SJSA1 (cell line): ENCODE data around the gene TSPO2. TPM values are rescaled to one million over a fixed set of nuclear protein-coding genes. Genes with fewer than 3 reads are reported as not detected.
"Not testable (repeated sequence)": the region's sequence is repeated elsewhere in the genome, so short reads cannot be mapped to it uniquely, and the experiment has no call there.

Experiments used
- DNase-seq, 2 experiments: peaks; one replicate each; pipeline ENCODE4 v3.0.0-alpha.2; 2015 to 2020; ENCODE audit warnings: low spot score in 2 of 2, low read depth in 1 of 2
- H3K27ac ChIP-seq: fragments of 250-450 bp; sonication (Bioruptor Pico); 2 replicates; pipeline ENCODE4 v1.5.1; 2020; ENCODE audit warnings: mild to moderate bottlenecking, moderate library complexity
- H3K27me3 ChIP-seq: fragments of 250-450 bp; sonication (Bioruptor Pico); replicated peaks from 2 replicates; pipeline ENCODE4 v1.5.1; 2020; ENCODE audit warnings: mild to moderate bottlenecking, moderate library complexity
- H3K36me3 ChIP-seq: fragments of 250-450 bp; sonication (Bioruptor Pico); 2 replicates; pipeline ENCODE4 v1.5.1; 2020; ENCODE audit warnings: mild to moderate bottlenecking
- H3K4me1 ChIP-seq: fragments of 250-450 bp; sonication (Bioruptor Pico); replicated peaks from 2 replicates; pipeline ENCODE4 v1.6.1; 2021; ENCODE audit warnings: mild to moderate bottlenecking
- H3K4me3 ChIP-seq: fragments of 250-450 bp; sonication (Bioruptor Pico); 2 replicates; pipeline ENCODE4 v1.5.1; 2020; ENCODE audit warnings: mild to moderate bottlenecking
- H3K9me3 ChIP-seq: fragments of 250-450 bp; sonication (Bioruptor Pico); replicated peaks from 2 replicates; pipeline ENCODE4 v1.5.1; 2020; ENCODE audit warnings: mild to moderate bottlenecking
- total RNA-seq: library from RNA; depleted of rRNA; stranded (reverse); fragments of >200 nt; shearing (Covaris generic); gene quantifications from 2 replicates; pipeline ENCODE4 v1.2.3, GENCODE V29; 2014; rRNA removed

The TSPO2 gene, protein sequence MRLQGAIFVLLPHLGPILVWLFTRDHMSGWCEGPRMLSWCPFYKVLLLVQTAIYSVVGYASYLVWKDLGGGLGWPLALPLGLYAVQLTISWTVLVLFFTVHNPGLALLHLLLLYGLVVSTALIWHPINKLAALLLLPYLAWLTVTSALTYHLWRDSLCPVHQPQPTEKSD
- total RNA-seq: not detected in 2 replicates

DNA sequence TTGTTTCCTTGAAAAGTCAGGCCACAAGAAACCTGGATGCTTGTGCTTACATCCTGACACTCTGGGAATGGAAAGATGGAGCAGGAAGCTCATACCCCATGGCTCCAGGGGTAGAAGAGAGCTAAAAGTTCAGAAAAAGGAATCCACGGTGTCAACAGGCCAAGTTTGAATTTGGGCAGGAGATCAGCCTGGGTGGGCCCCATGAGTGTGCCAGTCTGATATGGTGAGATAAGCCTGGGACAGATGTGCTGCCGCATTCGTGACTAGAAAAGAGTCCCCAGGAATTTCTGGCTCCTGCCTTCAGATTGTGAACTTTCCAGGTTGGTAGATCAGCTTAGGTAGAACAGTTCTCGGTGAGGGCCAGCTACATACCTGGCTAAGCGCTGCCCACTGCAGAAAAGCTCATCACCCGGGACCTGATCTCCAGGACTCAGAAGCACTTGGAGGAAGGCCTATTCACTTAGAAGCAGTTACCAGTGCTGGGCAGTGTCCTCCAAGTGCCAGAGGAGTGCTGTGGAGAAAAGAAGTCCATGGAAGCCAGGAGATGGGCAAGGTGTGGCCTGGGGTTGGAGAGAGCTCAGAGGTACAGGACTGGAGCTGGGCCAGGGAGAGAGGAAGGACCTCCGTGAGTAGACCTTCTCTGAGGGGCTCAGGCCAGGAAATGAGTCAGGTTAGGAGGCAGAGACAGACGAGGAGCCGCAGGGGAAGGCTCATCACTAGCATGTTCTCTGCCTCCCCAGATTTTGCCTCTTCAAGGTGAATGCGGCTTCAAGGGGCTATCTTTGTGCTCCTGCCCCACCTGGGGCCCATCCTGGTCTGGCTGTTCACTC is at the start of gene TSPO2:
TSS of gene TSPO2 (plus strand) at position 242 of the 830 bp plus-strand sequence. CDS start at position 761, 519 bp downstream.
- no peaks in the 10 kb centered on the region for H3K27me3 ChIP-seq

DNA sequence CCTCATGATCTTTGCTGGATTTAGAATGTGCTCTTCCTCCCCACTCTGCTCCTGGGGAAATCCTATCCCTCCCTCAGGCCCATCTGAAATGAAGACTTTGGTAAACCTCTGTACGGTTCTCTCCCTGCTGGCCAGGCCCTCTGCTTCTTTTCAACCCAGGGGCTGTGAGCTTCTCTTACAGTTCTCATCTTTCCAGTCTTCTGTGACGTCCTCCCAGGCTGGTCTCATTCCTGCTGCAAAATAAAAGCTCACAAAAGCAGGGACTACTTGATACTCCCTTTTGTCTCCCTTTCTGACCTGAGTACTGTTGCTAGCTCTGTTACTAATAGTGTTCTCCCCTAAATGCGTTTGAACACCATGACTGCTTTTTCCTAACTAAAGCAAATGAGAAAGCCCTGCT is 49.5 kb upstream of the TSPO2 start:
- no peaks in the 10 kb centered on the region for H3K27me3 ChIP-seq
- H3K27ac ChIP-seq: no peak overlapping the region
- H3K4me3 ChIP-seq: no peak overlapping the region
- H3K4me1 ChIP-seq: peaks cover 22% of the 10 kb centered on the region
- no peak for DNase-seq
- no peaks in the 10 kb centered on the region for H3K9me3 ChIP-seq
- no peaks in the 10 kb centered on the region for H3K36me3 ChIP-seq

More for the DNA sequence above, at the start of gene TSPO2:
- Histone ChIP-seq H3K36me3 (no peaks in the 10 kb centered on the region), H3K4me3 (no peak within 1 kb of the TSS), H3K9me3 (no peaks in the 10 kb centered on the region), H3K27ac (no peak within 1 kb of the TSS), H3K4me1 (peaks cover 5% of the 10 kb centered on the region; the same call in 1 of the 2 replicates)
- DNase-seq: no peak

DNA sequence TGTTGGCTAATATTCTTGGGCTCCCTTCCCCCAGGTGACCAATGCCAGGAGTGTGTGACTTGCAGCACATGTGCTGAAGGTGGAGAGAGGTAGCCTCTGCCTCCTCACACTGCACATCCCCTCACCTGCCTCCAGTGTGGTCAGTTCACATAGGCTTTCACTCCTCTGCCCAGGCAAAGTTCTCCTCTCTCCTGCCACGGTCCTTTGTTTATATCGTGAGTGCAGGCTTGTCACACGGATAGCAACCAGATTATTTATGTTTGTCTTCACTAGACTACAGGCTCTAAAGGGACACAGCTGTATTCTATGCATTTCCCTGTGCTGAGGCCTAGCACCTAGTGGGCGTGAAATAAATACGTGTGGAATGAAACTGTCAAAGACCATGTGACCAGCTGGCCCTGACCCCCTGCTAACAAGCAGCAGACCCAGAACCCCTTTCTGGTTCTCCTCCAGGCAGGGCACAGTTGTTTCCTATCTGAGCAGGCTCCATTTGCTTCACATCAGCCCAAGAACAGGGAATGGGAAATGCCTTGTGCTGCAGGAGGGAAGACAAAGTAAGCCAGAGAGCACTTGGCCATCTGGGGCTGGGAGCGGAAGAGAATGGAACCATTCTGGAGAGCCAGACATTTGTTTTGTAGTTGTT is 45.6 kb upstream of the TSPO2 start:
- peaks cover 23% of the 10 kb centered on the region for H3K4me1 ChIP-seq
- peak in 1 of 2 experiments; percentile 53 for DNase-seq
- H3K27me3 ChIP-seq: no peaks in the 10 kb centered on the region
- H3K4me3 ChIP-seq: no peak overlapping the region
- H3K9me3 ChIP-seq: no peaks in the 10 kb centered on the region
- H3K36me3 ChIP-seq: no peaks in the 10 kb centered on the region
- H3K27ac ChIP-seq: peak overlapping the region; percentile 87

DNA sequence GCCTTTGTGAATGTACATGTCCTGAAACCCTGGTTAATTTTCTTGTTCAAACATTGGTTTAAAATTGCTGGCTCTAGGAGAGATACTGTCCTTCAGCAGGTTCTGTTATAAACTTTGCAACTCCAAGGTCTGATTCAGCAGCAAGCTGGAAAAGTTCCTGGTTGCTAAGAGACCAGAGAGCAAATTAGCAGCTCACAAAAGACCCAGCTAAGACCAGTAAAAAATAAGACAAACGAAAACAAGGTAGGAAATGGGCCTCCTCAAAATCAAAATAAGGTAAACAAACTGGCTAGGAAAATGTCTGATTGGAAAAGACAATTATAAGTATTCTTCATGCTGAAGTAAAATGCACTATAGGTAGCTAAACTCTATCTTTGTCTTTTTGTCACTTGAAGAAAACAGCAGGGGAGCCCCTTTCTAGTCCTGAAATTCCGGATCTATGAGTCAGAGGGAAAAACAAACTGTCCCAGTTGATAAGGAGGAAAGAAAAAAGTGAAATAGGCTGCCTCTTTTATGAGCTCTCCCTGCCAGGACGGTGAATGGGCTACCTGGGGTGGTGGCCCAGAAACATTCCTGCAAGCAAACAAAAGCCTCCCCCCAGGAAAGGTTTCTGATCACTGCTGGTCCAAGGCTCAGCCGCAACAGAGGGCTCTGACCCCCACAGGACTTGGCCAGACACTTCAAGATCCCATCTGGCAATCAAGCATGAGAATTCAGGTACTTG is 44.9 kb upstream of the TSPO2 start:
- Histone ChIP-seq H3K4me3 (no peak overlapping the region), H3K4me1 (peaks cover 23% of the 10 kb centered on the region), H3K36me3 (no peaks in the 10 kb centered on the region), H3K9me3 (no peaks in the 10 kb centered on the region), H3K27ac (peak overlapping the region; percentile 87), H3K27me3 (no peaks in the 10 kb centered on the region)
- peak; percentile 54 to 85 for DNase-seq

DNA sequence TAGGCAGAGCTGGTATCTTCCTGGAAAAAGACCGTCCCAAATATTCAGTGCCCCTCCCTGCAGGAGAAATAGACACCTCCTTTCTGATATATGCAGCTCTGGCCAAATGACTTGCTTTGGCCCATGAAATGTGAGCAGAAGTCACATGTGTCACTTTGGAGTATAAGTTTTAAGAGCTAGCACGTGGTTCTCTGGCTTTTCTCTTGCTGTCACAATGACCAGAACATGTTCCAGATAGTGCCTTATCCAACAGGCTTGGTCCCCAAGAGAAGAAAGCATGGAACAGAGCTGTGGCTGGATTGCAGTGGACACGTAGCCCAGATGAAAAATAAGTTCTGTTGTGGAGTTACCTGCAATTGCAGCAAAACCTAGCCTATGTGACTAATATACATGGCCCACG is 43.6 kb upstream of the TSPO2 start:
- no peaks in the 10 kb centered on the region; the same call in 1 of the 2 replicates for H3K9me3 ChIP-seq
- H3K4me3 ChIP-seq: no peak overlapping the region
- no peaks in the 10 kb centered on the region for H3K27me3 ChIP-seq
- peaks cover 23% of the 10 kb centered on the region for H3K4me1 ChIP-seq
- no peaks in the 10 kb centered on the region for H3K36me3 ChIP-seq
- DNase-seq: no peak
- no peak overlapping the region for H3K27ac ChIP-seq

DNA sequence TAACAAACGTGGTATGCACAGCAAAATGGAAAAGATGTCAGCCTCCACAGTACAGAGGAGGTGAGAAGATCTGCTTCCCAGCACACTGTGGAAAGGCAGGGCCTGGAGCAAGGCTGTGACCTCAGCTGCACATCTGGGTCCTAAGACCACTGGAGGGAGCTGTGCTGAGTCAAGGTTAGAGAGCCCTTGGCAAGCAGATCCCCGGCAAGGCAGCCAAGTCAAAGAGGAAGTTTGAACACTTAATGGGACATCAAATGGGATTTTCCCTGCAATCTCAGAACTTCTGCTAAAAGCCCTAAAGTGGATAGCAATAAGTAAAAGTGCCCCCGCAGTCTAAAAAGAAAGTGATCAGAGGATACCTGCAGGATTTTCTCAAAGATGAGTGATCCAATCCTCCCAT is 42.7 kb upstream of the TSPO2 start:
- no peak overlapping the region for H3K27ac ChIP-seq
- H3K36me3 ChIP-seq: no peaks in the 10 kb centered on the region
- H3K9me3 ChIP-seq: no peaks in the 10 kb centered on the region; the same call in 1 of the 2 replicates
- no peak overlapping the region for H3K4me3 ChIP-seq
- peak in 1 of 2 experiments; percentile 55 for DNase-seq
- peaks cover 23% of the 10 kb centered on the region for H3K4me1 ChIP-seq
- H3K27me3 ChIP-seq: no peaks in the 10 kb centered on the region

DNA sequence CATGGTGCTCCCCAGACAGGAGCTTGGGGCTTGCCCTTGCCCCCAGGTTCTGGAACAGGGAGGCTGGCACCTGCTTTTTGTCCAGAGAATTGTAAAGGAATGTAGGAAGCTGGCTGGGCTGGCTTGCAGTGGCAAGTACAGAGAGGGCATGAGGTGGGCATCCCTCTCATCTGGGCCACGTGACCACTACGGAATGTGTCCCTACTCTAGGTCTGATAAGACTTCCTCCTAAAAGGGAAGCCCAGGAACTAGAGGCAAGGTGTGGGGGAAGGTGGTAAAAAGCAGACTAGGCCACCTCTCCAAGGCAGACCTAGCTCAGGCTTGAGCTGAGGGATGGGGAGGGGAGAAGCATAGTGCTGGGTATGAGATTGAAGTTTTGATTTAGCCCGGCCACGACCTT is 42.0 kb upstream of the TSPO2 start:
- Histone ChIP-seq H3K9me3 (no peaks in the 10 kb centered on the region; the same call in 1 of the 2 replicates), H3K27ac (no peak overlapping the region), H3K36me3 (no peaks in the 10 kb centered on the region), H3K4me1 (peaks cover 23% of the 10 kb centered on the region), H3K4me3 (no peak overlapping the region), H3K27me3 (no peaks in the 10 kb centered on the region)
- DNase-seq: no peak

DNA sequence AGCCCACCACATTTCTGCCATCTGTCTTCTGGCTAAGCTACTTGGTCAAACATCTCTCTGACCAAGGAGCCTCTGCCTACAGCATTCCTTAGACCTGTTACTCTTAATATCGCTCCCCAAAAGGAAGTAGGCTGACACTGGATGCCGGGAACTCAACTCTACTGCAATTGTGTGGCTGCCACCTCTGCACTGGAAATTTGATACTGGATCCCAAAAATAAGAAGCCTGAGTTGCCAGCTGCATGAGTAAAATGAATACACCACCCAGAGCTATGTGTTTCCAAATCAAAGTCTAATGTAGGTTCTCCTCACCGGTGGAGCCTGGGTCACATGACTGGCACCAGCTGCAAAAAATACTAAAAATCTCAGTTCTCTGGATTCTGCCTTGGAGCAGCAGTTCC is 40.1 kb upstream of the TSPO2 start:
- Histone ChIP-seq H3K9me3 (no peaks in the 10 kb centered on the region; the same call in 1 of the 2 replicates), H3K27ac (no peak overlapping the region), H3K27me3 (no peaks in the 10 kb centered on the region), H3K4me1 (peaks cover 7% of the 10 kb centered on the region), H3K4me3 (no peak overlapping the region), H3K36me3 (no peaks in the 10 kb centered on the region)
- DNase-seq: no peak

DNA sequence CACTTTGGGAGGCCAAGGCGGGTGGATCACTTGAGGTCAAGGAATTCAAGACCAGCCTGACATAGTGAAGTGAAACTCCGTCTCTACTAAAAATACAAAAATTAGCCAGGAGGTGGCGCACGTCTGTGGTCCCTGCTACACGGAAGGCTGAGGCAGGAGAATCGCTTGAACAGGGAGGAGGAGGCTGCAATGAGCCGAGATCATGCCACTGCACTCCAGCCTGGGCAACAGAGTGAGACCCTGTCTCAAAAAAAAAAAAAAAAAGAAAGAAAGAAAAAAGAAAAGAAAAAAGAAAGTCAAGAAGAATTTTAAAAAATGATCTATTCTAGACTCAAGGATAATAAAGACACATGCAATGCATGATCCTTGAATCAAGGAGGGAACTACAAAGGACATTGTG is 36.0 kb upstream of the TSPO2 start:
- not testable (repeated sequence) for H3K36me3 ChIP-seq, H3K9me3 ChIP-seq, H3K4me1 ChIP-seq, H3K27ac ChIP-seq, H3K4me3 ChIP-seq, H3K27me3 ChIP-seq
- DNase-seq: peak; percentile 51 to 56

DNA sequence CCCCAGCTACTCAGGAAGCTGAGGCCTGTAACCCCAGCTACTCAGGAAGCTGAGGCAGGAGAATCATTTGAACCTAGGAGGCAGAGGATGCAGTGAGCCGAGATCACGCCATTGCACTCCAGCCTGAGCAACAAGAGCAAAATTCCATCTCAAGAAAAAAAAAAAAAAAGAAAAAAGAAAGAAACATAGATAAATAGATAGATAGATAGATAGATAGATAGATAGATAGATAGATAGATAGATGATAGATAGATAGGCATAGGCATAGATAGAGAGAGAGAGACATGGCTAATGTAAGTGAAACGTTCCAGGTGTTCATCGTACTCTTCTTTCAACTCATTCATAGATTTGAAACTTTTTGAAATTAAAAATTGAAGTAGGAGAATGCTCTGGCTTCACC is 35.3 kb upstream of the TSPO2 start:
- not testable (repeated sequence) for H3K27ac ChIP-seq, H3K27me3 ChIP-seq, DNase-seq, H3K4me1 ChIP-seq, H3K36me3 ChIP-seq, H3K9me3 ChIP-seq, H3K4me3 ChIP-seq

DNA sequence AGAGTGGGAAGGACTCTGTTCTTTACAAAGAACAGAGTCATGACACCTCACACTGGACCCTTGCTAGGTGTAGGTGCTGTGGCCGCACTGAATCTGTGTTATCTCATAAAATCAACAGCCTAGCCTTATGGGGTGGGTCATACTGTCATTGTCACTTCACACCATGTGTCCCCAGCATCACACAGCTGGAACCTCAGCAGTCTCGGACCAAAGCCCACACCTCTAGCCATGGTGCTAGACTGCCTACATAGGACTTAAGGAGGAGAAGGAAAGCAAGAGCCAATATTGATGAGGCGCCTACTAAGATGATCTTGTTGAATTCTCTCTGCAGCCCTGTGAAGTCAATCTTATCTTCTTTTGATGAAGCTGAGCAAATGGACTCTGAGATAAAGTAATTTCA is 34.3 kb upstream of the TSPO2 start:
- no peak overlapping the region for H3K27ac ChIP-seq
- H3K36me3 ChIP-seq: no peaks in the 10 kb centered on the region
- H3K9me3 ChIP-seq: no peaks in the 10 kb centered on the region; the same call in 1 of the 2 replicates

DNA sequence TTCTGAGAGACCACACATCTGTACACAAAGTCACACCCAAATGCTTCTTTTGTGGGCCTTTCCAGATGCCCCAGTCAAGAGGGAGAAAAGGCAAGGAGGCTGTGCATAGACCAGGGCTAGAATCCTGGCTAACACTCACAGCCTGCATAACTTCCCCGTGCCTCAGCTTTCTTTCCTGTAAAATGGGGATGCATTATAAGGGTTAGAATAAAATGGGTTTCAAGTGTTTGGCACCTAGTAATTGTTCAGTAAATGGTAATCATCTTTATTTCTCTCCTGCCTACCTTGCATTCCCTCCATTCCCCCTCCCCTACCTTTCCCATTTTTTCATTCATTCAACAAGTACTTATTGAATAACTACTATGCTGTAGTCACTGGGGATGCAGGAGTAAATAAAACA is 32.6 kb upstream of the TSPO2 start:
- Histone ChIP-seq H3K27me3 (no peaks in the 10 kb centered on the region; the same call in 1 of the 2 replicates), H3K36me3 (no peaks in the 10 kb centered on the region), H3K4me3 (no peak overlapping the region), H3K4me1 (no peaks in the 10 kb centered on the region), H3K9me3 (no peaks in the 10 kb centered on the region), H3K27ac (no peak overlapping the region)
- no peak for DNase-seq

More for the DNA sequence above, 34.3 kb upstream of the TSPO2 start:
- Histone ChIP-seq H3K27me3 (no peaks in the 10 kb centered on the region; the same call in 1 of the 2 replicates), H3K4me1 (no peaks in the 10 kb centered on the region), H3K4me3 (no peak overlapping the region)
- no peak for DNase-seq

DNA sequence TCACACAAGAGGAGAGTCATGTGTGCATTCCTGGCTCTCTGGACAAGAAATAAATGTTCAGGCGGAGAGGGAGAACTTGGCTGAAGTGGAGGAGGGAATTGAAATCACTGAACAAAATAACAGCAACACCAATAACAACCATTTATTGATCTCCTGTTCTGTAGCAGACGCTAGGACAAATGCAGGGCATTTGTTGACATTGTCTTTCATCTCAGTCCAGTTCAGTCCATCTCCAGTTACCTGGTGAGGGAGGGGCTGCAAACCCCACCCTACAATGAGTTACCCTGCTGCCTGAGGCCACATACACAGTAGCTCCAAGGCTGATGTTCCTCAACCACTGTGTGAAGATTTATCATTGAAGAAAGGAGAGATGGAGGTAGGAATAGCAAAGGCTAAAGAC is 30.6 kb upstream of the TSPO2 start:
- Histone ChIP-seq H3K27me3 (no peaks in the 10 kb centered on the region; the same call in 1 of the 2 replicates), H3K27ac (no peak overlapping the region)

More for the DNA sequence above, 30.6 kb upstream of the TSPO2 start:
- Histone ChIP-seq H3K36me3 (no peaks in the 10 kb centered on the region), H3K4me1 (no peaks in the 10 kb centered on the region), H3K4me3 (no peak overlapping the region), H3K9me3 (no peaks in the 10 kb centered on the region)
- no peak for DNase-seq
